Measurements from ENCODE around the gene LY6G6F.

DNA sequence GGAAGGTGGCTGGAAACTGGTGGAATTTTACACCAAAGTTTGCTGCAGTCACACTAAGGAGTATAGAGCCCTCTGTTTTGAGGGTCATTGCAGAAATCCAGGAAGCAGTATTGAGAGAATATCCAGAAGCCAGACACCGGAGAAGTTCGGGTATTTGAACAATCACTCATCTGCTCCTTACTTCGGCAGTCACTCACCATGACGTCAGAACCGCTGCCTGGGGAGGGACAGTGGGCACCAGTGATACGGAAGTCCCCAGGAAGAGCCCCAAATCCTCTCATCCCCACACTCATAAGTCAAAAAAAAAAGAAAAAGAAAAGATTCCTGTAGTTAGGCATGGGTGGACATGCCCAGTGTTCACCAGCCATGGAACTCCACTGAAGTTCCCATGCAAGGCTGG, 29.8 kb upstream of the LY6G6F start:
- TF ChIP-seq, protein P1, sequence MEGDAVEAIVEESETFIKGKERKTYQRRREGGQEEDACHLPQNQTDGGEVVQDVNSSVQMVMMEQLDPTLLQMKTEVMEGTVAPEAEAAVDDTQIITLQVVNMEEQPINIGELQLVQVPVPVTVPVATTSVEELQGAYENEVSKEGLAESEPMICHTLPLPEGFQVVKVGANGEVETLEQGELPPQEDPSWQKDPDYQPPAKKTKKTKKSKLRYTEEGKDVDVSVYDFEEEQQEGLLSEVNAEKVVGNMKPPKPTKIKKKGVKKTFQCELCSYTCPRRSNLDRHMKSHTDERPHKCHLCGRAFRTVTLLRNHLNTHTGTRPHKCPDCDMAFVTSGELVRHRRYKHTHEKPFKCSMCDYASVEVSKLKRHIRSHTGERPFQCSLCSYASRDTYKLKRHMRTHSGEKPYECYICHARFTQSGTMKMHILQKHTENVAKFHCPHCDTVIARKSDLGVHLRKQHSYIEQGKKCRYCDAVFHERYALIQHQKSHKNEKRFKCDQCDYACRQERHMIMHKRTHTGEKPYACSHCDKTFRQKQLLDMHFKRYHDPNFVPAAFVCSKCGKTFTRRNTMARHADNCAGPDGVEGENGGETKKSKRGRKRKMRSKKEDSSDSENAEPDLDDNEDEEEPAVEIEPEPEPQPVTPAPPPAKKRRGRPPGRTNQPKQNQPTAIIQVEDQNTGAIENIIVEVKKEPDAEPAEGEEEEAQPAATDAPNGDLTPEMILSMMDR (IDR thresholded peaks at IDR 0.05), result no peak
- no peak for TF ChIP-seq EZH2 (IDR thresholded peaks at IDR 0.05; ENCODE audit: borderline replicate concordance, insufficient read depth, low read depth, low read length, poor library complexity, severe bottlenecking)
